Upper lobe of left lung (tissue), 4 donors: ENCODE measurements around the gene IFT88.

Source experiments
- EP300 ChIP-seq, 4 donors: sonication (generic); formaldehyde crosslinking; IDR thresholded peaks; one replicate each; pipeline ENCODE4 v1.5.1; 2017; ENCODE audit warnings: antibody characterized with exemption in 4 of 4, control low read depth in 2 of 4
- POLR2A ChIP-seq, 4 donors: fragments of 450-650 bp; IDR thresholded peaks; one replicate each; pipeline ENCODE4 v1.5.1; 2016 to 2017; ENCODE audit warnings: antibody characterized with exemption in 4 of 4, mild to moderate bottlenecking in 2 of 4
- POLR2AphosphoS5 ChIP-seq, 2 donors: sonication (generic); formaldehyde crosslinking; IDR thresholded peaks; one replicate each; pipeline ENCODE4 v1.5.1; 2017; ENCODE audit warnings: antibody characterized with exemption in 2 of 2
- TF ChIP-seq, protein P1 (sequence below), 6 experiments: fragments of 450-650 bp in 4 of 6; fragments of 200-600 bp in 2 of 6; sonication (generic) in 2 of 6; IDR thresholded peaks; one replicate each; pipeline ENCODE4 v1.5.1; 2016 to 2019; ENCODE audit warnings: antibody characterized with exemption in 6 of 6

DNA sequence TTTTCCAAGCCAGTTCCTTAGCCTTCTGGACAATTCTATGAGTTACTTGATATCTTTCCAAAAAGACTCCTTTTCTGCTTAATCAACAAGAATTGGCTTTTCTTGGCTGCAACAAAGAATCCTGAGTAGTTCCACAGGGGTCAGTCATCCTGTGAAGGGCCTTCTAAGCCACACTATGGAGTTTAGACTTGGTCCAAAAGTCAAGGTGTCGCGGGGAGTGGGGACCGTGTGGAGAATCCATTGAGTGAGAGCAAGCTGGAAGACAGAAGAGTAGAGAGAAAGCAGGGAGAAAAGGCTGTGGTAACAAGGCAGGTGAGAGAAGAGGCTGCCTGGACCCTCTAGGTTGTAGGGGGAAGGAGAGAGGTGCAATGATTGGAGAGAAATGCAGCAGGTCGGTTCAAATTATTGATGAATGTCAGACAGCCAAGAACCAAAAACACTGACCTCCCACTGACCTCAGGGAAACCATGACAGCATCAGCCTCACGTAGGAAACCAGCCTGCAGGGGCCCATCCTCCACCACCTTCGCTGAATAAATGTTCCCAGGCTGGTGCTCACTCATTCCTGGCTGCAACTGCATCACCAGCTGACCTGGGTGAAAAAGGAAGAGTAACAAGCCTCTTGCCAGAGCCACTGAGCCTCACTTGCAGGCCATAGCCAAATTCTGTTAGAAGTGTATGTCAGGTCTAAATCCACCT is 7.1 kb upstream of the IFT88 start:
- TF ChIP-seq, protein P1, sequence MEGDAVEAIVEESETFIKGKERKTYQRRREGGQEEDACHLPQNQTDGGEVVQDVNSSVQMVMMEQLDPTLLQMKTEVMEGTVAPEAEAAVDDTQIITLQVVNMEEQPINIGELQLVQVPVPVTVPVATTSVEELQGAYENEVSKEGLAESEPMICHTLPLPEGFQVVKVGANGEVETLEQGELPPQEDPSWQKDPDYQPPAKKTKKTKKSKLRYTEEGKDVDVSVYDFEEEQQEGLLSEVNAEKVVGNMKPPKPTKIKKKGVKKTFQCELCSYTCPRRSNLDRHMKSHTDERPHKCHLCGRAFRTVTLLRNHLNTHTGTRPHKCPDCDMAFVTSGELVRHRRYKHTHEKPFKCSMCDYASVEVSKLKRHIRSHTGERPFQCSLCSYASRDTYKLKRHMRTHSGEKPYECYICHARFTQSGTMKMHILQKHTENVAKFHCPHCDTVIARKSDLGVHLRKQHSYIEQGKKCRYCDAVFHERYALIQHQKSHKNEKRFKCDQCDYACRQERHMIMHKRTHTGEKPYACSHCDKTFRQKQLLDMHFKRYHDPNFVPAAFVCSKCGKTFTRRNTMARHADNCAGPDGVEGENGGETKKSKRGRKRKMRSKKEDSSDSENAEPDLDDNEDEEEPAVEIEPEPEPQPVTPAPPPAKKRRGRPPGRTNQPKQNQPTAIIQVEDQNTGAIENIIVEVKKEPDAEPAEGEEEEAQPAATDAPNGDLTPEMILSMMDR (IDR thresholded peaks at IDR 0.05), result no peak
- no peak for TF ChIP-seq POLR2A (IDR thresholded peaks at IDR 0.05)
- TF ChIP-seq POLR2AphosphoS5 (IDR thresholded peaks at IDR 0.05), result no peak
- no peak for TF ChIP-seq EP300 (IDR thresholded peaks at IDR 0.05)
